Osteoblast (primary cell): ENCODE data around the gene SEMA7A. TPM values are rescaled to one million over a fixed set of nuclear protein-coding genes. Genes with fewer than 3 reads are reported as not detected.

ENCODE experiments used
- DNase-seq: peaks from one replicate; pipeline ENCODE4 v3.0.0; 2011; ENCODE audit warnings: low spot score, mixed read lengths; ENCODE audit not compliant: insufficient read length; ENCODE audit errors: missing footprints
- H2AFZ ChIP-seq: 2 replicates; pipeline ENCODE4 v1.6.0; 2011; ENCODE audit warnings: mild to moderate bottlenecking, low read length
- H3K27ac ChIP-seq: 2 replicates; pipeline ENCODE4 v1.5.1; 2011; ENCODE audit warnings: mild to moderate bottlenecking, low read depth, low read length, moderate library complexity
- H3K27me3 ChIP-seq: 2 replicates; pipeline ENCODE4 v1.6.0; 2012; ENCODE audit warnings: mild to moderate bottlenecking, control low read depth, inconsistent platforms, low read length, moderate library complexity; ENCODE audit not compliant: insufficient read depth
- H3K36me3 ChIP-seq: 2 replicates; pipeline ENCODE4 v1.5.1; 2011; ENCODE audit warnings: mild to moderate bottlenecking, low read length, control low read depth, moderate library complexity; ENCODE audit not compliant: insufficient read depth
- H3K4me1 ChIP-seq: 2 replicates; pipeline ENCODE4 v1.5.1; 2011; ENCODE audit warnings: mild to moderate bottlenecking, low read length, control low read depth, moderate library complexity; ENCODE audit not compliant: insufficient read depth
- H3K4me2 ChIP-seq: 2 replicates; pipeline ENCODE4 v1.6.0; 2011; ENCODE audit warnings: mild to moderate bottlenecking, low read length; ENCODE audit not compliant: insufficient read depth
- H3K4me3 ChIP-seq: fragments of 200-600 bp; sonication (generic); 3 replicates; pipeline ENCODE4 v1.5.1; 2012; ENCODE audit warnings: mild to moderate bottlenecking, low read length, inconsistent platforms; ENCODE audit not compliant: insufficient read depth
- H3K79me2 ChIP-seq: 2 replicates; pipeline ENCODE4 v1.6.0; 2012; ENCODE audit warnings: mild to moderate bottlenecking, low read length, control low read depth, inconsistent platforms; ENCODE audit not compliant: insufficient read depth
- H3K9me3 ChIP-seq: 2 replicates; pipeline ENCODE4 v1.5.1; 2011; ENCODE audit warnings: low read depth, low read length, control low read depth
- H4K20me1 ChIP-seq: 2 replicates; pipeline ENCODE4 v1.6.0; 2012; ENCODE audit warnings: mild to moderate bottlenecking, low read length, control low read depth; ENCODE audit not compliant: insufficient read depth
- total RNA-seq: library from RNA; depleted of rRNA; stranded (reverse); fragments of >200 nt; gene quantifications from 2 replicates; pipeline ENCODE4 v1.2.3, GENCODE V29; 2012
- TF ChIP-seq, protein P1 (sequence below): IDR thresholded peaks from 2 replicates; pipeline ENCODE4 v1.5.1; 2011; ENCODE audit warnings: mild to moderate bottlenecking, low read depth, low read length, moderate library complexity; ENCODE audit errors: extremely low read depth

Gene SEMA7A
- total RNA-seq, 1 donor, result 30.4 TPM

DNA sequence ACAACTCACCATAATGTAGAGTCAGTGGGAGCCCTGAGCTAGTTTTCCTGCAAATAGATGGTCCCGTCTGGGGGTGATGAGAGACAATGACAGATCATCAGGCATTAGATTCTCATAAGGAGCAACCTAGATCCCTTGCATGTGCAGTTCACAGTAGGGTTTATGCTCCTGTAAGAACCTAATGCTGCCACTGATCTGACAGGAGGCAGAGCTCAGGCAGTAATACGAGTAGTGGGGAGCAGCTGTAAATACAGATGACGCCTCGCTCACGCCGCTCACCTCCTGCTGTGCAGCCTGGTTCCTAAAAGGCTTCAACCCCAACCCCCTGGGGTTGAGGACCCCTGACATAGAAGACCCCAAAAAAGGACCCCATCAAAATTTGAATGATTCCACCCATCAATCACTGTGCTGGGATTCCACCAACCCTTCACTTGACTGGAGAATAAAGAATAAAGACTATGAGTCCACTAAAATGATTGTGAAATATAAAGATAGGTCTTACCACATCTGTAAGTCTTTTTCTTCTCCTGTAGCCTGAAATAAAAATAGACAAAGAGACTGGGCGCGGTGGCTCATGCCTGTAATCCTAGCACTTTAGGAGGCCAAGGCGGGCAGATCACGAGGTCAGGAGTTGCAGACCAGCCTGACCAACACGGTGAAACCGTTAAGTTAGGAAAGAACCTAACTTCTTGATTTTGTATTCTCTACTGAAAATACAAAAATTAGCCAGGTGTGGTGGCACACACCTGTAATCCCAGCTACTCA, 37.1 kb upstream of the SEMA7A start:
- H3K27ac ChIP-seq, result no peak overlapping the region
- no peak for DNase-seq
- H3K27me3 ChIP-seq, result no peaks in the 10 kb centered on the region
- no peak overlapping the region for H2AFZ ChIP-seq
- no peaks in the 10 kb centered on the region for H3K4me1 ChIP-seq
- H3K9me3 ChIP-seq, result no peaks in the 10 kb centered on the region
- H4K20me1 ChIP-seq, result no peaks in the 10 kb centered on the region
- TF ChIP-seq, protein P1, sequence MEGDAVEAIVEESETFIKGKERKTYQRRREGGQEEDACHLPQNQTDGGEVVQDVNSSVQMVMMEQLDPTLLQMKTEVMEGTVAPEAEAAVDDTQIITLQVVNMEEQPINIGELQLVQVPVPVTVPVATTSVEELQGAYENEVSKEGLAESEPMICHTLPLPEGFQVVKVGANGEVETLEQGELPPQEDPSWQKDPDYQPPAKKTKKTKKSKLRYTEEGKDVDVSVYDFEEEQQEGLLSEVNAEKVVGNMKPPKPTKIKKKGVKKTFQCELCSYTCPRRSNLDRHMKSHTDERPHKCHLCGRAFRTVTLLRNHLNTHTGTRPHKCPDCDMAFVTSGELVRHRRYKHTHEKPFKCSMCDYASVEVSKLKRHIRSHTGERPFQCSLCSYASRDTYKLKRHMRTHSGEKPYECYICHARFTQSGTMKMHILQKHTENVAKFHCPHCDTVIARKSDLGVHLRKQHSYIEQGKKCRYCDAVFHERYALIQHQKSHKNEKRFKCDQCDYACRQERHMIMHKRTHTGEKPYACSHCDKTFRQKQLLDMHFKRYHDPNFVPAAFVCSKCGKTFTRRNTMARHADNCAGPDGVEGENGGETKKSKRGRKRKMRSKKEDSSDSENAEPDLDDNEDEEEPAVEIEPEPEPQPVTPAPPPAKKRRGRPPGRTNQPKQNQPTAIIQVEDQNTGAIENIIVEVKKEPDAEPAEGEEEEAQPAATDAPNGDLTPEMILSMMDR, result no peak
- no peaks in the 10 kb centered on the region for H3K36me3 ChIP-seq
- no peak overlapping the region for H3K4me3 ChIP-seq
- no peaks in the 10 kb centered on the region for H3K79me2 ChIP-seq
- H3K4me2 ChIP-seq, result no peak overlapping the region

- TF ChIP-seq, protein P1, result no peak
- Histone ChIP-seq H3K79me2 (no peaks in the 10 kb centered on the region), H3K36me3 (no peaks in the 10 kb centered on the region), H3K4me3 (no peak overlapping the region), H2AFZ (no peak overlapping the region), H3K4me1 (no peaks in the 10 kb centered on the region), H4K20me1 (no peaks in the 10 kb centered on the region), H3K9me3 (no peaks in the 10 kb centered on the region), H3K4me2 (no peak overlapping the region), H3K27me3 (no peaks in the 10 kb centered on the region), H3K27ac (no peak overlapping the region)
- DNase-seq, result no peak
Observed at GRCh38 chr15:74468341-74469032, 34.7 kb upstream of the SEMA7A start.

- no peak for DNase-seq
- no peaks in the 10 kb centered on the region for H4K20me1 ChIP-seq
Observed at GRCh38 chr15:74466570-74466969, 32.8 kb upstream of the SEMA7A start.

More at GRCh38 chr15:74466570-74466969, 32.8 kb upstream of the SEMA7A start:
- Histone ChIP-seq H3K4me3 (no peak overlapping the region), H3K9me3 (no peaks in the 10 kb centered on the region), H3K36me3 (no peaks in the 10 kb centered on the region), H2AFZ (no peak overlapping the region), H3K4me2 (no peak overlapping the region), H3K79me2 (peaks cover 7% of the 10 kb centered on the region), H3K4me1 (peaks cover 6% of the 10 kb centered on the region), H3K27me3 (no peaks in the 10 kb centered on the region), H3K27ac (no peak overlapping the region)
- TF ChIP-seq, protein P1, result no peak
